Activated CD4-positive, alpha-beta T cell treated with anti-CD3 and anti-CD28 coated beads, Interleukin-2, Interleukin-6, amounts not matched to agents 100 ng/mL and 50 ng/mL, durations not matched to agents 16 hours and 8 hours (primary cell): Measurements from ENCODE around the gene COL5A2.
A peak's percentile ranks its signal among the peaks of the same experiment; 100 is the strongest.

Source experiments
- DNase-seq: peaks from one replicate; pipeline ENCODE4 v3.0.0-alpha.2; 2020

COL5A2 gene

GRCh38 chr2:189179570-189179950 is at the start of gene COL5A2:
TSS of gene COL5A2 (minus strand) at chr2:189179761. CDS start at chr2:189179604, 157 bp downstream.
- no peak for DNase-seq

- no peak for DNase-seq
Observed at GRCh38 chr2:189226017-189226416, 46.5 kb upstream of the COL5A2 start.

GRCh38 chr2:189225032-189225431 is 45.5 kb upstream of the COL5A2 start:
- DNase-seq, result no peak

GRCh38 chr2:189222468-189223105 is 43.0 kb upstream of the COL5A2 start:
- DNase-seq, result no peak

- no peak for DNase-seq
Observed at GRCh38 chr2:189221811-189222467, 42.4 kb upstream of the COL5A2 start.

- no peak for DNase-seq
Observed at GRCh38 chr2:189218236-189218635, 38.7 kb upstream of the COL5A2 start.

- DNase-seq, result no peak
Observed at GRCh38 chr2:189217541-189217940, 38.0 kb upstream of the COL5A2 start.

GRCh38 chr2:189217051-189217450 is 37.5 kb upstream of the COL5A2 start:
- no peak for DNase-seq

GRCh38 chr2:189214484-189214883 is 34.9 kb upstream of the COL5A2 start:
- DNase-seq, result no peak

- no peak for DNase-seq
Observed at GRCh38 chr2:189213250-189213649, 33.7 kb upstream of the COL5A2 start.

GRCh38 chr2:189210250-189211087 is 30.9 kb upstream of the COL5A2 start:
- peak; percentile 63 for DNase-seq

GRCh38 chr2:189208254-189208653 is 28.7 kb upstream of the COL5A2 start:
- no peak for DNase-seq

- DNase-seq, result peak; percentile 6
Observed at GRCh38 chr2:189204322-189204941, 24.9 kb upstream of the COL5A2 start.

- no peak for DNase-seq
Observed at GRCh38 chr2:189203177-189203799, 23.7 kb upstream of the COL5A2 start.

GRCh38 chr2:189199797-189200196 is 20.2 kb upstream of the COL5A2 start:
- DNase-seq, result no peak

GRCh38 chr2:189192766-189193165 is 13.2 kb upstream of the COL5A2 start:
- DNase-seq, result no peak

GRCh38 chr2:189191766-189192165 is 12.2 kb upstream of the COL5A2 start:
- DNase-seq, result no peak

GRCh38 chr2:189190685-189191084 is 11.1 kb upstream of the COL5A2 start:
- no peak for DNase-seq

GRCh38 chr2:189188115-189188805 is 8.7 kb upstream of the COL5A2 start:
- no peak for DNase-seq

GRCh38 chr2:189183170-189183569 is 3.6 kb upstream of the COL5A2 start:
- no peak for DNase-seq

GRCh38 chr2:189181706-189182105 is 2.1 kb upstream of the COL5A2 start:
- no peak for DNase-seq
